ENCODE results near the gene PDZD2.

PDZD2 gene

GRCh38 chr5:31623249-31623648 is 15.7 kb upstream of the PDZD2 start:
- DNase-seq (ENCODE audit: low spot score): no peak
- TF ChIP-seq CTCF (IDR thresholded peaks at IDR 0.05; ENCODE audit: extremely low read depth, missing control alignments): no peak

GRCh38 chr5:31625394-31625793 is 13.5 kb upstream of the PDZD2 start:
- DNase-seq (ENCODE audit: low spot score): no peak
- TF ChIP-seq CTCF (IDR thresholded peaks at IDR 0.05; ENCODE audit: extremely low read depth, missing control alignments): no peak

- DNase-seq (ENCODE audit: low spot score): no peak
These were observed 12.8 kb upstream of the PDZD2 start for GRCh38 chr5:31626156-31626555.

GRCh38 chr5:31626604-31627234 is 12.2 kb upstream of the PDZD2 start:
- DNase-seq (ENCODE audit: low spot score): no peak
- TF ChIP-seq CTCF (IDR thresholded peaks at IDR 0.05; ENCODE audit: extremely low read depth, missing control alignments): no peak

More at GRCh38 chr5:31626156-31626555, 12.8 kb upstream of the PDZD2 start:
- TF ChIP-seq CTCF (IDR thresholded peaks at IDR 0.05; ENCODE audit: extremely low read depth, missing control alignments): no peak

GRCh38 chr5:31630931-31631330 is 8.0 kb upstream of the PDZD2 start:
- DNase-seq (ENCODE audit: low spot score): no peak

GRCh38 chr5:31632460-31632859 is 6.5 kb upstream of the PDZD2 start:
- no peak for DNase-seq (ENCODE audit: low spot score)
- TF ChIP-seq CTCF (IDR thresholded peaks at IDR 0.05; ENCODE audit: extremely low read depth, missing control alignments): no peak

More at GRCh38 chr5:31630931-31631330, 8.0 kb upstream of the PDZD2 start:
- no peak for TF ChIP-seq CTCF (IDR thresholded peaks at IDR 0.05; ENCODE audit: extremely low read depth, missing control alignments)

GRCh38 chr5:31635446-31635845 is 3.5 kb upstream of the PDZD2 start:
- TF ChIP-seq CTCF (IDR thresholded peaks at IDR 0.05; ENCODE audit: extremely low read depth, missing control alignments): no peak
- DNase-seq (ENCODE audit: low spot score): no peak
